WTC11 (cell line): ENCODE results near the gene SEC24B.

ENCODE experiments used
- MXD4 ChIP-seq: fragments of 250-450 bp; sonication (Bioruptor Pico); IDR thresholded peaks from 2 replicates; pipeline ENCODE4 v1.8.0; 2021; ENCODE audit warnings: mild to moderate bottlenecking, moderate library complexity, borderline replicate concordance
- PREB ChIP-seq: sonication (generic); formaldehyde crosslinking; IDR thresholded peaks from 2 replicates; pipeline ENCODE4 v1.8.1; 2022; ENCODE audit warnings: mild to moderate bottlenecking, missing genetic modification reagents, moderate library complexity, borderline replicate concordance
- RELA ChIP-seq: sonication (generic); formaldehyde crosslinking; IDR thresholded peaks from 2 replicates; pipeline ENCODE4 v1.8.1; 2022; ENCODE audit warnings: missing genetic modification reagents, mild to moderate bottlenecking, borderline replicate concordance
- TF ChIP-seq, protein P1 (sequence below): fragments of 200-600 bp; IDR thresholded peaks from 2 replicates; pipeline ENCODE4 v1.8.0; 2022; ENCODE audit warnings: antibody characterized with exemption

DNA sequence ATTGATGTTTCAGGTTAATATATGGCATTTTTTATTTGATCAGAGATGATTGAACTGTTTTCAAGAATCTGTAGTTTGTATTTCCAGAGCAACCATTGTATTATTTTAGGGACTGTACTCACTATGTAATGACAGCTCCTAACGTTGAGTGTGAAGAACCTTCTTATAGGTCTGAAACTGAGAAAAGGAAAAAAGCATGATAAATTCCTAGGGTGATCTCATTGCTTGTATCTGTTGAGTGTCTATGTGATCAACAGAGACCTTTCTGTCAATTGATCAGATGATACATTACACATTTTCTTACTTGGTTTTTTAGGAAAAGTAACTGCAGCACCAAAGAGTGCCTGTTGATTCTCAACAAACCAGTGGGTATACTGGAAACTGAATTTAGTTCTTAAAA, 40.2 kb downstream of the SEC24B start:
- TF ChIP-seq PREB (CRISPR knock-in tag) (no peak), MXD4 (CRISPR knock-in tag) (no peak), RELA (CRISPR knock-in tag) (no peak)
- TF ChIP-seq, protein P1, sequence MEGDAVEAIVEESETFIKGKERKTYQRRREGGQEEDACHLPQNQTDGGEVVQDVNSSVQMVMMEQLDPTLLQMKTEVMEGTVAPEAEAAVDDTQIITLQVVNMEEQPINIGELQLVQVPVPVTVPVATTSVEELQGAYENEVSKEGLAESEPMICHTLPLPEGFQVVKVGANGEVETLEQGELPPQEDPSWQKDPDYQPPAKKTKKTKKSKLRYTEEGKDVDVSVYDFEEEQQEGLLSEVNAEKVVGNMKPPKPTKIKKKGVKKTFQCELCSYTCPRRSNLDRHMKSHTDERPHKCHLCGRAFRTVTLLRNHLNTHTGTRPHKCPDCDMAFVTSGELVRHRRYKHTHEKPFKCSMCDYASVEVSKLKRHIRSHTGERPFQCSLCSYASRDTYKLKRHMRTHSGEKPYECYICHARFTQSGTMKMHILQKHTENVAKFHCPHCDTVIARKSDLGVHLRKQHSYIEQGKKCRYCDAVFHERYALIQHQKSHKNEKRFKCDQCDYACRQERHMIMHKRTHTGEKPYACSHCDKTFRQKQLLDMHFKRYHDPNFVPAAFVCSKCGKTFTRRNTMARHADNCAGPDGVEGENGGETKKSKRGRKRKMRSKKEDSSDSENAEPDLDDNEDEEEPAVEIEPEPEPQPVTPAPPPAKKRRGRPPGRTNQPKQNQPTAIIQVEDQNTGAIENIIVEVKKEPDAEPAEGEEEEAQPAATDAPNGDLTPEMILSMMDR, result no peak
